H9 (cell line): ENCODE results near the gene CCNB2. TPM values are rescaled to one million over a fixed set of nuclear protein-coding genes. Genes with fewer than 3 reads are reported as not detected.

Source experiments
- DNase-seq: peaks from one replicate; pipeline ENCODE4 v3.0.0-alpha.2; 2017
- H2AFZ ChIP-seq: one replicate; pipeline ENCODE4 v1.6.1; 2013; ENCODE audit warnings: mild to moderate bottlenecking, low read length, control low read depth, moderate library complexity
- H2AK5ac ChIP-seq: 2 replicates; pipeline ENCODE4 v1.6.1; 2013; ENCODE audit warnings: low read length, control low read depth, mixed read lengths; ENCODE audit not compliant: insufficient read length
- H2BK120ac ChIP-seq: one replicate; pipeline ENCODE4 v1.6.1; 2013; ENCODE audit warnings: low read depth, mild to moderate bottlenecking, low read length, control low read depth, inconsistent platforms; ENCODE audit not compliant: poor library complexity, severe bottlenecking
- H2BK12ac ChIP-seq: 2 replicates; pipeline ENCODE4 v1.6.1; 2013; ENCODE audit warnings: low read length, control low read depth, mixed read lengths, low read depth; ENCODE audit not compliant: insufficient read length
- H2BK15ac ChIP-seq: 2 replicates; pipeline ENCODE4 v1.6.1; 2013; ENCODE audit warnings: low read depth, low read length, control low read depth
- H2BK20ac ChIP-seq: one replicate; pipeline ENCODE4 v1.6.1; 2013; ENCODE audit warnings: low read depth, mild to moderate bottlenecking, low read length, control low read depth, inconsistent platforms; ENCODE audit not compliant: poor library complexity, severe bottlenecking
- H2BK5ac ChIP-seq: 2 replicates; pipeline ENCODE4 v1.6.1; 2013; ENCODE audit warnings: low read length, control low read depth, mixed read lengths; ENCODE audit not compliant: insufficient read length
- H3K14ac ChIP-seq: 2 replicates; pipeline ENCODE4 v1.6.1; 2013; ENCODE audit warnings: low read length, control low read depth; ENCODE audit not compliant: insufficient read depth
- H3K18ac ChIP-seq: 2 replicates; pipeline ENCODE4 v1.6.1; 2013; ENCODE audit warnings: low read depth, mild to moderate bottlenecking, mixed read lengths, low read length, control low read depth; ENCODE audit not compliant: insufficient read length
- H3K23ac ChIP-seq: 2 replicates; pipeline ENCODE4 v1.6.1; 2013; ENCODE audit warnings: low read length, control low read depth, mixed read lengths, low read depth; ENCODE audit not compliant: insufficient read length
- H3K23me2 ChIP-seq: 2 replicates; pipeline ENCODE4 v1.6.1; 2013; ENCODE audit warnings: low read depth, mild to moderate bottlenecking, mixed read lengths, low read length, control low read depth; ENCODE audit not compliant: insufficient read length, poor library complexity, severe bottlenecking
- H3K27ac ChIP-seq: 2 replicates; pipeline ENCODE4 v1.5.1; 2013; ENCODE audit warnings: low read length, control low read depth, mixed read lengths, low read depth; ENCODE audit not compliant: insufficient read length
- H3K27me3 ChIP-seq: 2 replicates; pipeline ENCODE4 v1.6.1; 2013; ENCODE audit warnings: low read length, control low read depth, inconsistent platforms; ENCODE audit not compliant: insufficient read depth
- H3K4ac ChIP-seq: 2 replicates; pipeline ENCODE4 v1.6.1; 2013; ENCODE audit warnings: low read depth, mild to moderate bottlenecking, control low read depth, inconsistent platforms, low read length, moderate library complexity
- H3K4me1 ChIP-seq: 2 replicates; pipeline ENCODE4 v1.6.1; 2013; ENCODE audit warnings: low read length, control low read depth, inconsistent platforms; ENCODE audit not compliant: insufficient read depth
- H3K4me2 ChIP-seq: 2 replicates; pipeline ENCODE4 v1.6.1; 2013; ENCODE audit warnings: low read length, control low read depth, mixed read lengths; ENCODE audit not compliant: insufficient read length, insufficient read depth
- H3K56ac ChIP-seq: 2 replicates; pipeline ENCODE4 v1.6.1; 2013; ENCODE audit warnings: low read depth, mild to moderate bottlenecking, mixed read lengths, low read length, control low read depth; ENCODE audit not compliant: insufficient read length
- H3K79me1 ChIP-seq: 2 replicates; pipeline ENCODE4 v1.6.1; 2013; ENCODE audit warnings: low read depth, mild to moderate bottlenecking, moderate library complexity, low read length, control low read depth, inconsistent platforms; ENCODE audit not compliant: insufficient read depth, poor library complexity, severe bottlenecking
- H3K79me2 ChIP-seq: 2 replicates; pipeline ENCODE4 v1.6.1; 2013; ENCODE audit warnings: low read length, control low read depth, inconsistent platforms; ENCODE audit not compliant: insufficient read depth
- H3K9ac ChIP-seq: 2 replicates; pipeline ENCODE4 v1.6.1; 2013; ENCODE audit warnings: low read length, control low read depth, mixed read lengths; ENCODE audit not compliant: insufficient read length; ENCODE audit errors: extremely low read depth
- H3K9me3 ChIP-seq: one replicate; pipeline ENCODE4 v1.6.1; 2013; ENCODE audit warnings: low read depth, low read length, inconsistent platforms; ENCODE audit not compliant: control insufficient read depth
- H3T11ph ChIP-seq: one replicate; pipeline ENCODE4 v1.6.1; 2013; ENCODE audit warnings: mild to moderate bottlenecking, low read length, control low read depth, inconsistent platforms
- H4K20me1 ChIP-seq: one replicate; pipeline ENCODE4 v1.6.1; 2013; ENCODE audit not compliant: control insufficient read depth, insufficient read length, insufficient read depth
- H4K5ac ChIP-seq: 2 replicates; pipeline ENCODE4 v1.6.1; 2013; ENCODE audit warnings: low read depth, mild to moderate bottlenecking, mixed read lengths, low read length, control low read depth; ENCODE audit not compliant: insufficient read length
- H4K8ac ChIP-seq: replicated peaks from 2 replicates; pipeline ENCODE4 v1.6.1; 2013; ENCODE audit warnings: low read length, control low read depth, mixed read lengths, low read depth; ENCODE audit not compliant: insufficient read length
- H4K91ac ChIP-seq: 2 replicates; pipeline ENCODE4 v1.6.1; 2013; ENCODE audit warnings: low read depth, mild to moderate bottlenecking, moderate library complexity, mixed read lengths, low read length, control low read depth; ENCODE audit not compliant: insufficient read length
- H3K27ac Mint-ChIP-seq, 3 experiments: 2 replicates in 2 of 3; 3 replicates in 1 of 3; pipeline ENCODE4 v1.8.0; 2020 to 2021; ENCODE audit warnings: mixed read lengths in 3 of 3, mild to moderate bottlenecking in 1 of 3, moderate library complexity in 1 of 3
- H3K27me3 Mint-ChIP-seq: 2 replicates; pipeline ENCODE4 v1.8.0; 2021; ENCODE audit warnings: low read depth, mild to moderate bottlenecking, moderate library complexity, mixed read lengths
- H3K36me3 Mint-ChIP-seq, 3 experiments: 2 replicates in 2 of 3; 3 replicates in 1 of 3; pipeline ENCODE4 v1.8.0; 2020 to 2021; ENCODE audit warnings: low read depth in 3 of 3, mixed read lengths in 3 of 3; ENCODE audit not compliant: insufficient read depth in 1 of 3
- H3K4me1 Mint-ChIP-seq, 2 experiments: 2 replicates each; pipeline ENCODE4 v1.8.0; 2020; ENCODE audit warnings: mixed read lengths in 2 of 2
- H3K4me3 Mint-ChIP-seq, 2 experiments: 2 replicates in 1 of 2; 3 replicates in 1 of 2; pipeline ENCODE4 v1.8.0; 2020 to 2021; ENCODE audit warnings: mild to moderate bottlenecking in 2 of 2, mixed read lengths in 2 of 2, moderate library complexity in 1 of 2
- H3K9me3 Mint-ChIP-seq, 2 experiments: 2 replicates in 1 of 2; 3 replicates in 1 of 2; pipeline ENCODE4 v1.8.0; 2020; ENCODE audit warnings: mild to moderate bottlenecking in 2 of 2, mixed read lengths in 2 of 2, moderate library complexity in 1 of 2
- WGBS: extraction: QIAGEN DNeasy Blood & Tissue Kit; methylation state at CpG from one replicate; pipeline ENCODE4 v1.1.7; 2013; ENCODE audit warnings: missing lambda C conversion rate, low lambda C conversion rate, mixed read lengths; ENCODE audit not compliant: insufficient read length; ENCODE audit errors: extremely low coverage; 5-methylcytosine and 5-hydroxymethylcytosine counted together
- total RNA-seq: library from RNA; stranded (reverse); gene quantifications from 2 replicates; pipeline ENCODE4 v1.2.1, GENCODE V29; 2021
- TF ChIP-seq, protein P1 (sequence below): fragments of 200-600 bp; sonication (generic); conservative IDR thresholded peaks from 3 replicates; pipeline ENCODE4 v1.8.0; 2021; ENCODE audit warnings: antibody characterized with exemption, mild to moderate bottlenecking

Gene CCNB2
- total RNA-seq, 1 experiment from 2014 or later = 122 TPM

DNA sequence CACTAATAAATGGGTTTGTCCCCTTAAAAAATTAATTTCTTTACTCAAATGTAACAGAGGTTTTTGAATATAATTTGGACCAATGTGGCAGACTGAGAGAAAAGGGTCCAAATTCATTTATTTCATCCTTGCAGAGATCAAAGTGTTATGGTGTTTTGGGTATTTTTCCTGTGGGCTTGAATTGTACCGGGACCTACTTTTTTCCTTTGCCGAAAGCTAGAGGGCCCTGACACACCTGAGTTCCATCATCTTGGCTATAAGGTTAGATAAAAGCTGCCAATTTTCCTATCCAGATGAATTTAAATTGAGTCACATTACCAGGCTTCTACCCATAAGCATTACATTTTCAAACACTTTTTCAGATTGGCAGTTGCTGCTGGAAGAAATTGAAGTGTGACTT is 908 bp downstream of the CCNB2 start:
- H3K18ac ChIP-seq = no peak overlapping the region
- H3K27ac ChIP-seq = no peak overlapping the region
- H3K27me3 ChIP-seq = no peaks in the 10 kb centered on the region
- H3K23ac ChIP-seq = no peak overlapping the region
- H4K91ac ChIP-seq = no peak overlapping the region
- H2BK12ac ChIP-seq = no peak overlapping the region
- H3K4me1 ChIP-seq = no peaks in the 10 kb centered on the region
- peak overlapping the region; percentile 83 for H3K9ac ChIP-seq
- no peaks in the 10 kb centered on the region for H3K9me3 Mint-ChIP-seq
- H3K56ac ChIP-seq = no peak overlapping the region
- H2BK120ac ChIP-seq = no peak overlapping the region
- H4K8ac ChIP-seq = no peak overlapping the region
- no peak overlapping the region for H3T11ph ChIP-seq
- no peak overlapping the region for H2AK5ac ChIP-seq
- no peaks in the 10 kb centered on the region for H3K79me1 ChIP-seq
- no peaks in the 10 kb centered on the region for H4K20me1 ChIP-seq
- WGBS = no CpG with 5 or more reads among the region's 2 CpGs
- peak overlapping the region; percentile 95 to 99 (median 97); a peak in 6 of 7 replicates for H3K27ac Mint-ChIP-seq
- TF ChIP-seq, protein P1, sequence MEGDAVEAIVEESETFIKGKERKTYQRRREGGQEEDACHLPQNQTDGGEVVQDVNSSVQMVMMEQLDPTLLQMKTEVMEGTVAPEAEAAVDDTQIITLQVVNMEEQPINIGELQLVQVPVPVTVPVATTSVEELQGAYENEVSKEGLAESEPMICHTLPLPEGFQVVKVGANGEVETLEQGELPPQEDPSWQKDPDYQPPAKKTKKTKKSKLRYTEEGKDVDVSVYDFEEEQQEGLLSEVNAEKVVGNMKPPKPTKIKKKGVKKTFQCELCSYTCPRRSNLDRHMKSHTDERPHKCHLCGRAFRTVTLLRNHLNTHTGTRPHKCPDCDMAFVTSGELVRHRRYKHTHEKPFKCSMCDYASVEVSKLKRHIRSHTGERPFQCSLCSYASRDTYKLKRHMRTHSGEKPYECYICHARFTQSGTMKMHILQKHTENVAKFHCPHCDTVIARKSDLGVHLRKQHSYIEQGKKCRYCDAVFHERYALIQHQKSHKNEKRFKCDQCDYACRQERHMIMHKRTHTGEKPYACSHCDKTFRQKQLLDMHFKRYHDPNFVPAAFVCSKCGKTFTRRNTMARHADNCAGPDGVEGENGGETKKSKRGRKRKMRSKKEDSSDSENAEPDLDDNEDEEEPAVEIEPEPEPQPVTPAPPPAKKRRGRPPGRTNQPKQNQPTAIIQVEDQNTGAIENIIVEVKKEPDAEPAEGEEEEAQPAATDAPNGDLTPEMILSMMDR = no peak; the same call in 2 of the 3 replicates
- no peaks in the 10 kb centered on the region for H3K79me2 ChIP-seq
- H2BK20ac ChIP-seq = no peak overlapping the region
- no peak overlapping the region for H4K5ac ChIP-seq
- H3K4me2 ChIP-seq = peak overlapping the region; percentile 81
- peaks cover 26 to 40% (median 38%) of the 10 kb centered on the region in 3 experiments for H3K36me3 Mint-ChIP-seq
- peaks cover 9% of the 10 kb centered on the region for H3K23me2 ChIP-seq
- no peak overlapping the region for H2AFZ ChIP-seq
- H2BK5ac ChIP-seq = no peak overlapping the region
- H3K4me3 Mint-ChIP-seq = peak overlapping the region; percentile 95 to 98
- DNase-seq = no peak
- H3K4me1 Mint-ChIP-seq = peaks cover 8 to 13% of the 10 kb centered on the region in 2 experiments
- no peaks in the 10 kb centered on the region for H3K9me3 ChIP-seq
- H2BK15ac ChIP-seq = no peak overlapping the region
- no peak overlapping the region for H3K14ac ChIP-seq
- no peaks in the 10 kb centered on the region for H3K27me3 Mint-ChIP-seq
- no peak overlapping the region for H3K4ac ChIP-seq
